KBM-7 (cell line): ENCODE measurements around the gene PFKP.
"Not testable (repeated sequence)": the region's sequence is repeated elsewhere in the genome, so short reads cannot be mapped to it uniquely, and the experiment has no call there.

ENCODE experiments used
- DNase-seq: peaks from one replicate; pipeline ENCODE4 v3.0.0-alpha.2; 2015
- in situ Hi-C: fragments of 300-500 bp; cut with MboI; formaldehyde crosslinking; loops from 2 replicates; pipeline ENCODE4 v1.14.3; 2020; ENCODE audit warnings: low sequenced_read_pairs, low pct_unique_long_range_greater_than_20kb, mixed read lengths

Gene PFKP

GRCh38 chr10:3169673-3170072 lies 102.3 kb downstream of the PFKP start:
- DNase-seq = no peak
- in situ Hi-C loops = no loop called here

DNA sequence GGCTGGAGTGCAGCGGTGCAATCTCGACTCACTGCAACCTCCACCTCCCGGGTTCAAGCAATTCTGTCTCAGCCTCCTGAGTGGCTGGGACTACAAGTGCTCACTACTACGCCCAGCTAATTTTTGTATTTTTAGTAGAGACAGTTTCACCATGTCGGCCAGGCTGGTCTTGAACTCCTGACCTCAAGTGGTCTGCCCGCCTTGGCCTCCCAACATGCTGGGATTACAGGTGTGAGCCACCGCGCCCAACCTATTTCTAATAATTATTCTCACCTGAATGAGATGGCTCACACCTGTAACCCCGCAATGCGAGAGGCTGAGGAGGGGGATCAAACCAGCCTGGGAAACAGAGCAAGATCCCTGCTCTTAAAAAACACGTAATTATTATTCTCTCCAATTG lies 104.1 kb downstream of the PFKP start:
- DNase-seq, in situ Hi-C loops: not testable (repeated sequence)

- in situ Hi-C loops = no loop called here
- no peak for DNase-seq
Observed at GRCh38 chr10:3172081-3172445, 104.7 kb downstream of the PFKP start.

GRCh38 chr10:3172446-3173170 lies 105.3 kb downstream of the PFKP start, which contains the start of gene PITRM1:
Gene PITRM1, minus strand, starts transcription at chr10:3172782. Its CDS starts 10 bp downstream, at chr10:3172772.
- in situ Hi-C loops = no loop called here
- DNase-seq = peak; percentile 98

DNA sequence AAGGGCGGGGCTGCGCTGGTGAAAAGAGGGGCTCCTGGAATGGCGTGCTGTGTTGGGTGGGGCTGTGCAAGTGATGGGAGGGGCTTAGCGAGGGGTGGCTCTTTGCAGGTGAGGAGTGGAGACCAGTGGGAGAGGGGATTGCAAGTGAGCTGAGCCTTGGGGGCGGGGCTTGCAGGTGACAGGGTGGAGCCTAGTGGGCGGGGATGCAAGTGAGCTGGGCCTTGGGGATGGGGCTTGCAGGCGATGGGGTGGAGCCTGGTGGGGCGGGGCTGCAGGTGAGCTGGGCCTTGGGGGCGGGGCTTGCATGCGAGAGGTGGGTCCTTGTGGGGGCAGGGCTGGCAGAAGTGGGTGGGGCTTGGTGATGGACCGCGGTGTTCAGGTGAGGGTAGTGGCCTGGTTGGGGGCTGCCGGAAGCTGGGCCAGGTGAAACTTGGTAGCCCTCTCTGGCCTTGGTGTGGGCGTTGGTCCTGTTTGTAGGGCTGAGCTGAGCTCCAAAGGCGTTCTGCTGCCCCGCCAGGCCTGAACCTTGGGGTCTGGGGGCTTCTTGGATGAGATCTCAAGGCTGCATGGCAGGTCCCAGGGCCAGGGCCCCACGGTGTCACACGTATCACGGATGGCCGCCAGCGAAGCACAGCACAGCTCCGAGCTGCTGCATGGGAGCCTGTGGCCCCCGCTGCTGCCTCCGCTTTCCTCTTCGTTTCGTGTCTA lies 106.0 kb downstream of the PFKP start:
- in situ Hi-C loops = no loop called here
- no peak for DNase-seq

DNA sequence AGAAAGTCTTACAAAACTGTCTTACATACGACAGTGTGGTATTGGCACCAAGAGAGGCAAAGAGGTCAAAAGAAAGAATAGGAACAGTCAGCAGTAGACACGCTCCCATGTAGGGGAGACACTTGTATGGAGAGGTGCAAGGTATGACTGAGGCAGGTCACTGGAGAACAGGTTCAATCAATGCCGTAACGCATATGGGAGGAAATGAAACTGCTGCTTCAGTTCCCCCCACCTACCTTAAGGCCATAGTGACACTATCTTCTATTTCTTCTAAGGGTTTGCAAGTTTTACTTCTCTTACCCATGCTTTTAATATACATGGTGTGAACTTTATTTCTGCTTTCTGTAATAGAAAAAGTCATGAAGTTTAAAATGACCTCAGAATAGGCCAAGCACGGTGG lies 110.7 kb downstream of the PFKP start:
- in situ Hi-C loops = no loop called here

DNA sequence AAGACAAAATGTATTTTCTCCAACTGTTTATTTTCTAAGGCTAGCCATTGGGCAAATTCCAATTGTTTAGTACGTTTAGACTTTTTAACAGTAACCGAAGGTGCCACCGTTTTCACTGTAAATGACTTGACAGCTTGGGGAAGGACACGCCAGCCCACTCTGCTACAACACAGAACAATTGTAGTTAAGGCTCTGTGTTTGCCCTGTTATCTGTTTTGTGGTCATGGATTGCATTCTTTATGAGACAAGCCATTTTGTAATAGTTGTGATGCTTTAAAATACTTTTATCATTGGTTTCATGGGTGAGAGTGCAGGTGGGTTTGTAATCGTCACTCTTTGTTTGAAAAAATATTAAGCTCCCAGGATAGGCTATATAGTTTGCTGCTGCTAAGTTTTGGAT lies 111.8 kb downstream of the PFKP start:
- in situ Hi-C loops = no loop called here
- no peak for DNase-seq

More for the DNA sequence above, 110.7 kb downstream of the PFKP start:
- no peak for DNase-seq

- in situ Hi-C loops = no loop called here
- no peak for DNase-seq
Observed at GRCh38 chr10:3180355-3181025, 113.1 kb downstream of the PFKP start.

- in situ Hi-C loops = no loop called here
- no peak for DNase-seq
Observed at GRCh38 chr10:3185386-3185785, 118.0 kb downstream of the PFKP start.

DNA sequence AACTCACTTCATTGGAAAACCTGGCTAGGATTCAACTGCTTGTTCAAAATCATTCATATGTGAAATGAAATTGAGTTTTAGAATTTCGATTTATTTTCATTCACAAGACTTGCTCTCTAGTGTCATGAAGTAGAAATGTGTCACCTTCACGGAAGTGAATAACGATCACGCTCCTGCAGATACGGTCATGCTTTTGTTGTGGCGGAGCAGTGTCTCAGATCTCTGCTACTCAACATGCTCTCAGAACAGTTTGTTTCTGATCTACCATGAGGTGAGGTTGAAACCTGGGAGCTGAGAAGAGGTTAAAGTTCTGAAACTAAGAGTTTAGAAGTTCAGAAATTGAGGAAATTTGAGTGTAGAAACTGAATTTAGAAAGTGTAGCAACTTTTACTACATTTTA lies 119.0 kb downstream of the PFKP start:
- in situ Hi-C loops = no loop called here

More for the DNA sequence above, 119.0 kb downstream of the PFKP start:
- no peak for DNase-seq
